Measurements from ENCODE around the gene MEF2A.
"Not testable (repeated sequence)": the region's sequence is repeated elsewhere in the genome, so short reads cannot be mapped to it uniquely, and the experiment has no call there.

The MEF2A gene

DNA sequence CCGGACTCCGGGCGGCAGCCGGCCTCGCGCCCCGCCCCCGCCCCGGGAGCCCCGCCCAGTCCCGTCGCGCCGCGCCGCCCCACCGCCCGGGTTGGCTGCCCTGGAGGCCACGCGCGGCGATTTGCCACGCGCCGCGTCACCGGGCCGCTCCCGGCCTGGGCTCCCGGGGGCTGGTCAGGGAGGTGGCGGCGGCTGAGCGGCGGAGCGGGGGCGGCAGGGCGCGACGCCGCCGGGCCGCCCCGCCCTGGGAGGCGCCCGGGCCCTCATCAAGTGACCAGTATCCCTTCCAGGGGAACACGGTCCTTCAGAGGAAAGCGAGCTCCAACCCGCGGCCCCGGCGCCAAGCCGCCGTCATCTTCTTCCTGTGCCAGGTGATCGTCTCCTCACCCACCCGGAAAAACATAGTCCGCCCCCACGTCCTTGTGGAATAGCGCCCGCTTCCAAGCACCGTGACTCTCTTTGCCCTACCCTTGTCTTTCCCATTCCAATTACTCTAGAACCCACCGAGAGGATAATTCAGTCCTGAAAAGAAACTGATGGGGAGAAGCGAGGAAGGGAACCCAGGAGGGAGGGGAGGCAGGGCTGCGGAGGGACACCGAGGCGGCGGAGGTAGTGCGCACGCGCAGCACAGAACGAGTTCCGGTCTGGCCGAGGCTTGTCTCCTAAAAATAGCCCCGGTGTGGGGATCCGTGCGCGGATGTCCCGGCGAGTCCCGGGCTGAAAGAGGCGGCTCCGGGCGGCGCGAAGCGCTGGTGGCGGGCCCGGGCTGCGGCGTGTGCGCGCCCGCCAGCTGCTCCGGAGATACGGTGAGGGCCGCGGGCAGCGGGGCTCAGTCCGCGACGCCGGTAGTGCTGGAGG, at the start of gene MEF2A:
Gene MEF2A, plus strand, starts transcription at position 686 of the 858 bp plus-strand sequence. CDS start 67,136 bp downstream, outside the sequence.
- peak; percentile 89 for DNase-seq

DNA sequence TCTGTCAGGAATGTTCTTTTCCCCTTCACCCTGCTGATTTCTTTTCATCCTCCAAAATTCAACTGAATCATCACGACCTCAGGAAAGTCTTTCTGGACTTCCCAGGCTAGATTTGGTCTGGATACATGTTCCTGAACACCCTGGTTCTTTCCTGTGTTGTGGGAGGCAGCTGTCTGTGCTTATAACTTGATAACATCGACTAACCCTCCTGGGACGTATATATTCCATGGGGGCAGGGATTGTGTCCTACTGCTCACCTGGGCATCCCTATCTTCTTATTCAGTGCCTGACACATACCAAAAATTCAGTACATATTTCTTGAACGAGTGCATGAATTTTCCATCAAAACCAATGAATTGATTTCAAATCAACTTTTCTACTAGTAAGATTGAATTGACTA, 47.6 kb upstream of the MEF2A start:
- no peak for DNase-seq

DNA sequence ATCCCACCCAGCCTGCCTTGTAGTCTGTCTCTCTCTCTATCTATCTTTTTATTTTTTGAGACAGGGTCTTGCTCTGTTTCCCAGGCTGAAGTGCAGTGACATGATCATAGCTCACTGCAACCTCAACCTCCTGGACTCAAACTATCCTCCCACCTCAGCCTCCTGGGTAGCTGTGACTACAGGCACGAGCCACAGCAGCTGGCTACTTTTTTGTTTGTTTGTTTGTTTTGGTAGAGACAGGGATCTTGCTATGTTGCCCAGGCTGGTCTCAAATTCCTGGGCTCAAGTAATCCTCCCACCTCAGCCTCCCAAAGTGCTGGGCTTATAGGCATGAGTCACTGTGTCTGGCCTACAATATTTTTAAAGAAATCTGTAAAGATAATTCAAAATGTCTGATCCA, 46.4 kb upstream of the MEF2A start:
- not testable (repeated sequence) for DNase-seq

DNA sequence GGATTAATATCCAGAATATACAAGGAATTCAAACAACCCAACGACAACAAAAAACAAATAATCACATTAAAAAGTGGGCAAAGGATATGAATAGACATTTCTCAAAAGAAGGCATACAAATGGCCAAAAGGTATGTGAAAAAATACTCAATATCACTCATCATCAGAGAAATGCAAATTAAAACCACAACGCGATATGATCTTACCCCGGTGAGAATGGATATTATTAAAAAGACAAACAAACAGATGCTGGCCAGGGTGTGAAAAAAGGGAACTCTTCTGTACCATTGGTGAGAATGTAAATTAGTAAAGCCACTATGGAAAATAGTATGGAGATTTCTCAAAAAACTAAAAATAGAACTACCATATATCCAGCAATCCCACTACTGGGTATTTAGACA, 43.5 kb upstream of the MEF2A start:
- no peak for DNase-seq

DNA sequence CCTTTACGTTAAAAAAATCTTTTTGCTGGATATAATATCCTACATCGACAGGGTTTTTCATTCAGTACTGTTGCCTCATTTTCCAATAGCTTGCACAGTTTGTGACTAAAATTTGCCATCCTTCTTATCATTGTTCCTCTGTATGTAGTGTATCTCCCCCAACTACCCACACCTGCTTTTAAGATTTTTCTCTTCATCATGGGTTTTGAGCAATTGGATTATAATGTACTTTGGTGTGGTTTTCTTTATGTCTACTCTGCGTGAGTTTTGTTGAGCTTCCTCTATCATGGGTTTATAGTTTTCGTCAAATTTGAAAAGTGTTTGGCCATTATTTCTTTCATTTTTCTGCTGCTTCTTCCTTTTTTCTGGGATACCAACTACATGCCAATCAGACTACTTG, 39.6 kb upstream of the MEF2A start:
- no peak for DNase-seq

DNA sequence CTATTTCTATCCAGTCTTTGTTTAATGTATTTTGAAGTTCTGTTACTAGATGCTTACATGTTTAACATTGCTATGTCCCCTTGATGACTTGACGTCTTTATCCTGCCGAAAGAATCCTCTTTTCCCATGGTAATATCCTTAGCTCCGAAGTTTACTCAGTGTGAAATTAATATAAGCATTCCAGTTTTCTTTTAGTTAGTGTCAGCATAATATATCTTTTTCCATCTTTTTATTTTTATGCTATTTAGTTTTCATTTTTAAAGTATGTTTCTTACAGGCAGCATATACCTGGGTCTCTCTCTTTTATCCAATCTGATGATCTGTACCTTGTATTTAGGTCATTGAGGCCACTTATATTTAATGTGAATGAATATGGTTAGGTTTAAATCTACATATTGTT, 39.1 kb upstream of the MEF2A start:
- no peak for DNase-seq

DNA sequence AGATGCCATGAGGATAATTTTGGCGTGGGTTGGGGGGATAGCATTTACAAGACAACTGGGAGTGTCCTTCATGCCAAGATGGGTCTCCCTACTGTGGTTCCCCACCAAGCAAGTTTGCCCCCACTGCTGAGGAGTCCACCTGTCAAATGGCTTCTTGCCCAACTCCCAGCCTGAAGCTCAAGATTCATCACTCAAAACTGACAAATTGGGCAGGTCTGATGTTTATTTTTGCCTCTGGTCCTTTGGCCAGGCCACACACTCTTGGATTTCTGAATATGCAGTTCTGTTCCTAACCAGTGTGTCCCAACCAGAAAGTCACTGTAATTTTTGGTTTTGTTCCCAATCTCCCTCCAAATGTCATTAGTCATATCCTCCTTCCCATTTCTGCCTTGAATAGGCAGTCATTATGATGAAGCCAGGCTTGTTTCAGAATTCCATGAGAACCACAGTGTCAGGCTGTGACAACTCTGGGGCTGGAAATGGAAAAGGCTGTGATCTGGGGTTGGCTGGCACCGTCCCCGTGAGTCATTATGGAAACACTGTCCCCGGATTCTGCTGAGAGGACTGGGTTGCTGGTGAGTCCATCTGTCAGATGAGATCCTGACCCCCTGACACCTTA, 29.3 kb upstream of the MEF2A start:
- DNase-seq: no peak

DNA sequence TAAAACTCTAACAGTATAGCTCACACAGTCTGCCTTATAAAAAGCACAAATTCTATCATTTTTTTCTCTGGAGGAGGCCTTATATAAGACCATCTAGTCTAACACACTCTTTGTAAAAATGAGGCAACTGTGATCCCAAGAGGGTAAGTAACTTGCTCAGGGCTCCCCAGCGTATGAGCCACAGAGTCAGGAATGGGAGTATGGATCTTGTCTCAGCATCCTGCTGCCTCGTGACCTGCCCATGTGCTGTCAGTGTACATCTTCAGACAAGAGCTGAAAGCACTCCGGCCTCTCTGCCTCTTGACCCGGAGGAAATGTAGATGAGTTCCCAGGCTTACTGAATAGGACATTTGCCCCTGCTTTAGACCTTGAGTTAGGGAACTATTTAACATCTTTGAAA, 28.4 kb upstream of the MEF2A start:
- DNase-seq: no peak

DNA sequence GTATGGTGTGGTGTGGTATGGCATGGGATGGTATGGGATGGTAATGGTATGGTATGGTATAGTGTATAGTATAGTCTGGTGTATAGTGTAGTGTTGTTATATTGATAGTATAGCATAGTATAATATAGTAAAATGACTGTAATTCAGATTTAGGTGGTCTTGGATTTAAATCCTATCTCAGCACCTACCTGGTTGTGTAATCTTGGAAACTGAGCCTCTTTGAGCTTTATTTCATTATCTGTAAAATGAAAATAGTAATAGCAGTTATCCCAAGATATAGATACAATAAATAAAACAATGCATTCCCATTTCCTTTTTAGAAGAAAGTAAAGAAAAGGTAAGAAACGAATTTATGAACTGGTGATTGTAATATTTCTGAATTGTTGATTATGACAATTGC, 27.5 kb upstream of the MEF2A start:
- DNase-seq: no peak

DNA sequence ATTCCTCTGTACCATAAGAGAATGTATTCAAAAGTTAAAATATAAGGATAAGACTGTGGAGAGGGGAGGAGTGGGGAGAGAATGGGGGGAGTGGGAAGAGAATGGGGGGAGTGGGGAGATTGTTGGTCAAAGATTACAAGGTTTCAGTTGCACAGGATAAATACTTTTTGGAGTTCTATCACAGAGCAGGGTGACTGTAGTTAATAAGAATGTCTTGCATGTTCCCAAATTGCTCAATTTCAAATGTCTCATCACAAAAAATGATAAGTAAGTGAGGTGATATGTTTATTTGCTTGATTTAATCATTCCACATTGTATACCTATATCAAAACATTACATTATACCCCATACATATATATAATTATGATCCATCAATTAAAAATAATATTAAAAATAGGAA, 23.0 kb upstream of the MEF2A start:
- DNase-seq: no peak

DNA sequence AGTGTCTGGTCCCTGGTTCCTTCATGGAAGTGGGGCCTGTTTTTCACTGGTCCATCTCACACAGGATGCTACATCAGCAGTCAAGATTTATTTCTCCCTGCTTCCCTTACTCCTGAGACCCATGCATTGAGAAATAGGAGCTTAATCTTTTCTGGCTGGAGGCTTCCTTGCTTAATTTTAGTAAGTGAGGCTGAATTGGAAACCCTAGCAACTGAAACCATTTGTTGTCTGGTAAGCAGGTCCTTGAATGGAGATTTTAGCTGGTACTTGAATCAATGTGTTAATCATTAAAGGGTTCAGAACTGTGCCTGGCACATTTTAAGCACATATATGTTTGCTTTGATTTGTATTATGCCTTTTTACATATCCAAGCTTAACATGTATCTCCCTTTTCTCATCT, 20.2 kb upstream of the MEF2A start:
- no peak for DNase-seq

DNA sequence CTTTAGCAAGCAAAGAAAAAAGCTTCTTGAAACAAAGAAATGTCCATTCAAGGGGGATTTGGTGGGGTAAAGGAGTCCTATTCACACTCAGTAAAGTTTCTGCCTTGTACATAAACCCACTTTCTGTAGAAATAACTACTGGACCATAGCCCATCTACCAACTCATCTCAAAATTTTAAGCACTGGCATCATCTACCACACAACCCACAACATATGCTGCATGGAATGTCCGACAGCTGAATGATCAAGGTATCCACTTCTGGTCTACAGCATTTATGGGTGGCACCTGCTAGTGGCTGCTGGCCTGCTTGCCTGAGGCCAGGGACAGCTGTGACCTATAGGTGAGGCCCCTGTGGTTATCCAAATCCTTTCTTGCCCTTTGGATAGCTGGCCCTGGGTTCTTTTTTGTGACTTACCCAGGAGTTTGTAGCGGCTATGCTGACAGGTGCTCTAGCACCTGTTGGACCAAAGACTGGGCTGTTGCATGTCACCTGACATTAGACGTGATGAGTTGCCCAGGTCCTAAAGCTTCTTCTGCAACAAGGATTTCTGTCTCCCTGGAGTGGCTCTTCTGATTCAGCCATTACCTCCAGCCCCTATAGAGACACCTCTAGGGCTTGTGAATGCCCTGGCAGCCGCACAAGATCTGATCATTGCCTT, 19.2 kb upstream of the MEF2A start:
- no peak for DNase-seq

DNA sequence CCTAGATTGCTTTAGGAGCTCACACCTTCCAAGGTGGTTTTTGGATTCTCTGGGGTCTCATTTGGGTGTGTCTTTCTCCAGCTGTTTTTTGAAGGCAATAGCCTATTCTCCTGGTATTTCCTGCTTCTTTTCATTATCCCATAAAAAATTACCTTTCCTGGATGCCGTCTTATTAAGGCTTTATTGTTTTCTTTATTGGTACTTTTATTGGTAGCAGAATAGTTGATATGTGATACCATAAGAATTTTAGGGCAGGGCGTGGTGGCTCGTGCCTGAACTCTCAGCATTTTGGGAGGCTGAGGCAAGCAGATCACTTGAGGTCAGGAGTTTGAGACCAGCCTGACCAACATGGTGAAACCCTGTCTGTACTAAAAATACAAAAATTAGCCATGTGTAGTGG, 18.3 kb upstream of the MEF2A start:
- DNase-seq: no peak

DNA sequence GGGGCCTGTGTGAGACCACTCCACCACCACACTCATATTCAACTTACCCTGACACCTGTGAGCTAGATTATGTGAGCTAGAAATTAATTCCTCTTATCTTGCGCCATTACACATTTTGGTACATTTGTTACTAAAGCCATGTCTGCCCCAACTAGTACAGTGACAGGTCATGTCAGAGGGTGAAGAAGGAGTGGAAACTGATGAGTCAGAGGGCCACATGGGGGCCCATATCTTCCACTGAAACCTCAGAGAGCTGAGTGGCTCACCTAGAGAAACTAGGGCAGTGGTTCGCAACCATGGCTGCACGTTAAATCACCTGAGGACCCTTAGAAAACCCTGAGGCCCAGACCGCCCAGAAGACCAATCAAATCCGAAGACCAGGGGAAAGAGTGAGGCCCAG, 15.7 kb upstream of the MEF2A start:
- no peak for DNase-seq

DNA sequence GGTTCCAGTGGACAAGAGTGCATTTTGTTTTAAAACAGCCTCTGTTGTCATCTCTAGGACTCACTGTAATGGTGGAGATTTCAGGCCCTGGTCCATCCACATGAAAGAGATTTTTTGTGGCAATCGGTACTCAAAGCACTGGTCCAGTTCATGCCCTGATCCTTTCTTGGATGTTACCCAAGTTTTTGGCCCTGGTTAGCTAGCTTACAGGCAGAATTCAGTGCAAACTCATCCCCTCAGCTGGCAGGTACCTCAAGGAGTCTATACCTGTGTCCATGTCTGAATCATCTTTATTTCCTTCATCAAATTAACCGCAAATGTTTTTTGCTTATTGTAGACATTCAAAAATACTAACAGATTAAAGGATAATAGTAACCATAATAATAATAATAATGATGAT, 13.7 kb upstream of the MEF2A start:
- DNase-seq: no peak

DNA sequence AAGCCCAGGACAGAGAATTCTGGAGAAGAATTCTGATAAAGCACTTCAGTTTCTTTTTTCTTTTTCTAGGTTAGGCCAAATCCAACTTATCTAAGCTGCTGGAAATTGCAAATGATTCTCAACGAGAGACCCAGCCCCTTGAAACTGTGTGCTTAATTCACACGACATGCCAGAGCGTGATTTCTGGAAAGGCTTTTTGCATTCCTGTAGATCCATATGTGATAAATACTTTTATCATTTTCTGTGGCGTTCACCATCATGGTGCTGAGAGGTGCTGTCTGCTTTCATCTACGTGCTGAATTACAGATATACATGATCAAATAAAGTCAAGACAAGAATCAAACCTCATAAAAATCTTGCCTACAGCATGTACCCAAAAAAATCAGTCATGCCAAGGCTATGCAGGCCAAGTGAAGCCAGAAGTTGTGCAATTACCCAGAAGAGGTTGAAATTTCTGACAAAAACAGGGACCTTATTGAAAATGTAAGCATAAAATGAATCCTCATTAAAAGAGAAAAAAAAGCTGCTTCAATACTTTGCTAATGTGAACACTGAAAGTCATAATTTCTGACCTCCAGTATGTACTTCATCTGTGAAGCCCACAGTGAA, 10.8 kb upstream of the MEF2A start:
- no peak for DNase-seq

DNA sequence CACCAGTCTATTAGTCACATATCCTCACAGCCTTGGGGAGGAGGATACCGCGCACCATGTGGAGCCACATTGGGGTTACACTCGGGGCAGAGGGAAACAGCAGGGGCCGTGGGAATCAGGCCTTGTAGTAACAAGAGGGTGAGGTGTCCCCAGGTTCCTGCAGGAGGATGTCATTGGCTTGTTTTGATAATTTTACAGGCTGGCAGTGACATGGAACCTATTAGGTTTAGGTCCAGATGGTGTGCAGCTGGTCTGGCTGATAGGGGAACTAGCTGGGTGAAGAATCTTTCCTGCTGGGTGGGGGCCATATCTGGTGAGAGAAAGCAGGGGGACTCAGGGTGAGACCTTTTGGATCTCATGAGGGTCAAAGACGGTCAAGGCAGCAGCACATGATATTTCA, 9.8 kb upstream of the MEF2A start:
- no peak for DNase-seq

DNA sequence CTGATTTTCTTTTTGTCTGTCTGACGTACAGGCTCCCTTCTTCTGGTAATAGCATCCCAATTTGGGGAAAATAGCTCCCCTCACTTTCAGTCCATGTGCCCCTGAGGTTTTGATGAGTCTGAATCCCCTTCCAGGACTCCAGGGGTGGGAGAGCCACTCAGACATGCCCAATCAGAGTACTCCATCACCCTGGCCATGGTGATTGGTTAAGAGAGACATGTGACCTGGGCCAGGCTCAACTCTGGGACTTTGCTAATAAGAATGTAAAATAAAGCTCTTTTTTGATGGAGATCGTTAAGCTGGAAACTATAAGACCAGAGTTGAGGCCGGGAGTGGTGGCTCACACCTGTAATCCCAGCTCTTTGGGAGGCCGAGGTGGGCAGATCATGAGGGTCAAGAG, 9.2 kb upstream of the MEF2A start:
- no peak for DNase-seq

DNA sequence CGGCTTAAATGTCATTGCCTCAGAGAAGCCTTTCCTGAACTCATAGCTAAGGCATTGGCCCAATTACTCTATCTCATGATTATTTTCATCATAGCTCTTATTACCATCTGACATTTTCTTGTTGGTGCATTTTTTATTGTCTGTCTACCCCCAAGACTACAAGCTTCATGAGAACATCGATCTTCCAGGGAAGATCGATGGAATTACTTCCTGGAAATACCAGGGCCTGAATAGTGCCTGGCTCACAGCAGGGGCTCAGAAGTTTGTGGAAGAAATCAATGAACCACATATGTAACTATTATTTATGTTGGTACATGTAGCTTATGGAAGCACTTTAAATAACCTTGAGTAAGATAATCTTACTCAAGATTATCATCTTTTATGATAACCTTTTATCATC, 7.7 kb upstream of the MEF2A start:
- DNase-seq: no peak

DNA sequence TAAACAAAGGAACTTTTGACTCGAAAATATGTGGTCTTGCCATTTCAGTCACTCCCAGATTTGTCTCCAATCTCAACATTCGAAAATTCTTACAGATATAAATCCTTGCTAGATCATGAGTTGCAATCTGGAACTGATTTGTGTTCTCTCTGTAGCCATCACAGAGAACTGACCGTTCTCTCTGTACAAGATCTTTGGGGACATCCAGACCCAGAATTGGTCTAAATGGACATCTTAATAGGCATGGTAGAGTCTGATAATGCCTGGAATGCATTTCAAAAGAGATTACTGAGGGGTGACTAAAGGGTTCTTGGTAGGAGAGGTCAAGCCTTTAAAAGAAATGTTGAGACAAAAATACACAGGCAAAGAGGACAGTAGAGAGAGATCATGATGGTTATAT, 7.2 kb upstream of the MEF2A start:
- DNase-seq: no peak

DNA sequence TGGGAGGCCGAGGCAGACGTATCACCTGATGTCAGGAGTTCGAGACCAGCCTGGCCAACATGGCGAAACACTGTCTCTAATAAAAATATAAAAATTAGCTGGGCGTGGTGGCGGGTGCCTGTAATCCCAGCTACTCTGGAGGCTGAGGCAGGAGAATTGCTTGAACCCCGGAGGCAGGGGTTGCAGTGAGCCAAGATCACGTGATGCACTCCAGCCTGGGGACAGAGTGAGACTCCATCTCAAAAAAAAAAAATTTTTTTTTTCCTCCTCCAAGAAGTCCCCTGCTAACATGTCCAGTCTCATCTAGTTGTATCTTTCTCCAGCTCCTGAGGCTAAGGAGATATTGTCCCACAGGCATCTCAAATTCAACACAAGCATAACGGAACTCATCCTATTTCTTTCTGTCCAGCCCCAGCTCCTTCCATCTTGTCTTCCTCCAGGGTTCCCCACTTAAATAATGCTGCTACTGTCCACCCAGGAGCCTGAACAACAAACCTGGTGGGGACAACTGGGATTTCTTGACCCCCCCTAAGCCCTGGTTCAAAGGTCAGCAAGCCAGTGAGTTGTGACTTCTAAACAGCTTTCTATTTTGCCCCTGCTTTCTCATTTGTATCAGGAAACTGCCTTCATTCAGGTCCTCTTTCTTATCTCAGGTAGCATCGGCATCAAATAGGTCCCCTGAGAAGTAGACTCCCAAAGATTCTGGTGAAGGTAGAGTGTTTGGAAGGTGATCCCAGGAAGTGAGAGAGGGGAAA, 4.1 kb upstream of the MEF2A start:
- no peak for DNase-seq

DNA sequence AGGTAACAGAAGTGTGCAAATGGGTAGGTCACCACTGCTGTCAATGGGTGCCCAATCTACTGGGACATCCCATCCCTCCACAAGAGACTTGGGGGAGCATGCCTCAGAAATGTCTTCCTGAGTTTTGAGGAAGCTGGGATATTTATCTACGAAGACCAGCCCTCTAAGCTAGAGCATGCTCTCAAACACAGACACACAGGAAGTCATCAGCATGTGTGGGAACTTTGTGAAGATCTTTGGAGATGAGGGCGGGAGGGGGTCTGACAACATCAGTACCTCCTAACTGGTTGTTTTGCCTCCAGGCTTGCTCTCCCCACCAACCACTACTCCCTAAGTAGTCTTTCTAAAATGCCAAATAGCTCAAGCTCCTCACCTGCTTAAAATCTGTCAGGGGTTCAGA, 3.5 kb upstream of the MEF2A start:
- no peak for DNase-seq
